BLaER1 treated with 17β-estradiol and CSF1 and Interleukin-3, amounts not matched to agents 10 nM and 100 nM (cell line): Measurements from ENCODE around the gene ADAMTS14.

Experiments
- H3K27ac ChIP-seq, 11 experiments: shearing (Covaris generic); formaldehyde crosslinking; 2 replicates each; pipeline ENCODE4 v1.8.1; 2022
- H3K27me3 ChIP-seq, 11 experiments: shearing (Covaris generic); formaldehyde crosslinking; 2 replicates each; pipeline ENCODE4 v1.8.1; 2022
- H3K36me3 ChIP-seq, 11 experiments: shearing (Covaris generic); formaldehyde crosslinking; 2 replicates each; pipeline ENCODE4 v1.8.1; 2022
- H3K4me1 ChIP-seq, 10 experiments: shearing (Covaris generic); formaldehyde crosslinking; 2 replicates each; pipeline ENCODE4 v1.8.1; 2022
- H3K4me2 ChIP-seq, 11 experiments: shearing (Covaris generic); formaldehyde crosslinking; 2 replicates each; pipeline ENCODE4 v1.8.1; 2022
- H3K4me3 ChIP-seq, 10 experiments: shearing (Covaris generic); formaldehyde crosslinking; 2 replicates each; pipeline ENCODE4 v1.8.1; 2022
- H3K9ac ChIP-seq, 11 experiments: shearing (Covaris generic); formaldehyde crosslinking; 2 replicates each; pipeline ENCODE4 v1.8.1; 2022
- H3K9me3 ChIP-seq, 11 experiments: shearing (Covaris generic); formaldehyde crosslinking; replicated peaks in 1 of 11; 2 replicates each; pipeline ENCODE4 v1.8.1; 2022
- H4K20me1 ChIP-seq, 11 experiments: shearing (Covaris generic); formaldehyde crosslinking; 2 replicates each; pipeline ENCODE4 v1.8.1; 2022
- Cebpa-rat ChIP-seq, 11 experiments: shearing (Covaris generic); IDR thresholded peaks; 2 replicates each; pipeline ENCODE4 v1.8.1; 2022

ADAMTS14 gene

DNA sequence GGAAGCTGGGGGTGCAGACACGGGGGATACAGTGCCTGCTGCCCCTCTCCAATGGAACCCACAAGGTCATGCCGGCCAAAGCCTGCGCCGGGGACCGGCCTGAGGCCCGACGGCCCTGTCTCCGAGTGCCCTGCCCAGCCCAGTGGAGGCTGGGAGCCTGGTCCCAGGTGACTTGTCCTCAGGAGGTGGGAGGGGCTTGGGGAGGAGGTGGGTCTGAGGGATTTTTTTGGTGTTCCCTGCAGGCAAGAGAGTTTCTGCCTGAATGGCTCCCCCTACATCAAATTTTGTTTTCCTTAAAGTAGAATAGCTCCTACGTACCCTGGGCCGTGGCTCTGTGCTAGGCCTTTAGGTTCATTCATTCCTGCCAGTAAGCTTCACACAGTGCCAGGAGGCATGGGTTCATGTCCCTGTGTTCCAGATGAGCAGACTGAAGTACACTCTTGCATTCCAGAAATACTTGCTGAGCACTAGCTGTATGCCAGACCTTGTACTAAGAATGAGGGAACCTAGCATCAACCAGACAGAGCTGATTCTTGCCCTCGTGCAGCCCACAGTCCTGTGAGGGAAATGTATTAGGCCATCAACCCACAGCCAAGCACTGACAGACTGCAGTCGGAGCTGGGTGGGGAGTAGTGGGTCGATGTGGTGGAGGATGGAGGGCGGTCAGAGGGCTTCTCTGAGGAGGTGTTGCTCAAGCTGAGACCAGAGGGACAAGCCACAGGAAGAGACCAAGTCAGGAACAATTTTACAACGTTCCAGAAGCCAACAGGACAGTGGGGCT lies 81.7 kb downstream of the ADAMTS14 start:
- Histone ChIP-seq H3K9ac (no peak overlapping the region), H3K4me1 (peaks cover 0 to 19% (median 14%) of the 10 kb centered on the region in 10 experiments; a peak in 15 of 20 replicates), H3K9me3 (no peaks in the 10 kb centered on the region), H3K36me3 (no peaks in the 10 kb centered on the region), H3K27ac (no peak overlapping the region), H3K4me3 (no peak overlapping the region), H3K4me2 (peak overlapping the region in 1 of 11 experiments; percentile 9; a peak in 1 of 22 replicates), H4K20me1 (0 out of 22 replicates have a peak, but pooled peaks cover 0 to 6% (median 0%) of the 10 kb centered on the region in 11 experiments), H3K27me3 (no peaks in the 10 kb centered on the region)
- no peak for TF ChIP-seq Cebpa-rat (IDR thresholded peaks at IDR 0.05)

DNA sequence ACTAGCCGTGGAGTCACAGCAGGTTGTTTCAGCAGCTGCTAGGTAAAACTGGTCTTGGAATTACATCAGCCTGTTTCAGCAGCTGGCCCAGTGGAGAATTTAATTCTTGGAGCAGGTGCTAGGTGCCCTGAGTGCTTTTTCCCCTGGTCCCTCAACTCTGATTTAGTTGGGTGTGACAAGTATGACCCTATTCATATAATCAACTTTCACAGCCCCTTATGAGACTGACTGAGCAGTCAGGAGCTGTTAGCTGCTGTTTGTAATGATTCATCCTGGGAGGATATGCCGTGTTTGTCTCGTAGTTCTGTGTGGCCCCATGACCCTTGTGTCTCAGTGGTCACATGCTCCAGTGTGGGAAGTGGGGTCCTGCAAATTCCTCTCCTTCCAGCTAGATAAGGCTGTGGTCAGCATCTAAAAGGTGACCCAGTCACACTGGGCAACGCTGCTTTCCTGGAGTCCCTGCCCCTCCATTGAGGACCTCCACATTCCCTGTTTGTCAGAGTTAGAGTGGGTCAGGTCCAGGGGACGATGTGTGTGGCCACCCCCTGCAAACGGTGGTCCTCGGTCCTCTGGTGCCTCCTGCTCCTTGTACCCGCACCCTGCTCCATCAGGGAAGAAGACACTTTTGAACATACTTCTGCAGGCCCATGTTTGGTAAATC lies 84.5 kb downstream of the ADAMTS14 start:
- H3K27ac ChIP-seq: no peak overlapping the region
- no peaks in the 10 kb centered on the region for H3K36me3 ChIP-seq
- H3K4me2 ChIP-seq: no peak overlapping the region
- H3K4me1 ChIP-seq: peaks cover 25 to 47% (median 40%) of the 10 kb centered on the region in 10 experiments
- H3K27me3 ChIP-seq: no peaks in the 10 kb centered on the region
- H4K20me1 ChIP-seq: 0 out of 22 replicates have a peak, but pooled peaks cover 0 to 6% (median 0%) of the 10 kb centered on the region in 11 experiments
- no peaks in the 10 kb centered on the region for H3K9me3 ChIP-seq
- H3K4me3 ChIP-seq: no peak overlapping the region
- TF ChIP-seq Cebpa-rat (IDR thresholded peaks at IDR 0.05): no peak
- H3K9ac ChIP-seq: no peak overlapping the region

DNA sequence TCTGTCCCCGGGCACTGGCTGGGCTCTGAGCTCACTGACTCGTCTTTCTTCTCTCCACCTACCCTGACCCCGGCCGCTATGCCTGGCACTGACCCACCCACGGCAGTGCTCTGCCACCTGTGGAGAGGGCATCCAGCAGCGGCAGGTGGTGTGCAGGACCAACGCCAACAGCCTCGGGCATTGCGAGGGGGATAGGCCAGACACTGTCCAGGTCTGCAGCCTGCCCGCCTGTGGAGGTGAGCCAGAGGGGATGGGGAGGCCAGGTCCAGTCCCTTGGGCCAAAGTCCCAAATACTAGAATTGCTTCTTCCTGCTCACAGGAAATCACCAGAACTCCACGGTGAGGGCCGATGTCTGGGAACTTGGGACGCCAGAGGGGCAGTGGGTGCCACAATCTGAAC lies 85.5 kb downstream of the ADAMTS14 start:
- H3K27ac ChIP-seq: no peak overlapping the region
- H3K36me3 ChIP-seq: no peaks in the 10 kb centered on the region
- H3K9me3 ChIP-seq: no peaks in the 10 kb centered on the region
- peaks cover 31 to 56% (median 48%) of the 10 kb centered on the region in 10 experiments for H3K4me1 ChIP-seq
- H3K9ac ChIP-seq: no peak overlapping the region
- no peaks in the 10 kb centered on the region for H3K27me3 ChIP-seq
- 0 out of 22 replicates have a peak, but pooled peaks cover 0 to under 1% (median 0%) of the 10 kb centered on the region in 11 experiments for H4K20me1 ChIP-seq
- no peak overlapping the region for H3K4me3 ChIP-seq
- TF ChIP-seq Cebpa-rat (IDR thresholded peaks at IDR 0.05): no peak
- H3K4me2 ChIP-seq: no peak overlapping the region

DNA sequence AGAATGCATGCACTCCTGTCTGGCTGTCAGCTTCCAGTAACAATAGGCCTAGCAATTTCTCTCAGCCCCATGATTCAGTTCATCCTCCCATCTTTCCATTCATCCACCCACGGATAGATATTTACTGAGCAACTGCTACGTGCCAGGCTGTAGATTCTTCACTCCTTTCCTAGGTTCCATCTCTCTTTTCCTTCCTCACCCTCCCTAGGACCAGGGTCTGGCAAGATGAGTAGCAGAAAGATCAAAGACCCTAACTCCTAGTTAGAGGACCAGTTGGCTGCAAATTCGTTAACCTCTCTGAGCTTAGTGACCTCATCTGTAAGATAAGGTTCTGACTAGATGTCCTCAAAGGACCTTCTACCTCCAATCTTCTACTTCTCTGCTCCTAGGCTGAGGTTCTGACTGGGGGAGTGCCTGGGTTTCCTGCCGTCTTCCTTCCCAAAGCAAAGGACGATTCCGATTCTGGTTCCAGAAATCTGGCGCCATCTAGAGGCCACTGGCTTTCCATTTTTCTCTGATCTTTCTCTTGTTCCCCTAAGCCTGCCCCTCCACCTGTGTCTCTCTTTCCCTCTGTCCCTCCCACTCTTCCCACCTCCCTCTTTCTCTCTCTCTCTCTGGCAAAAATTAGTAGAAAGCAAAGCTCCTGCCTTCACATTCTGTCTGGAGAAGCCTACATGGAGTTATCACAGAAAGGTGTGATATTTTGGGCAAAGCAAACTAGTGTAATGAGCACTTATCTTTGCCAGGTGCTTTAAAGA lies 86.6 kb downstream of the ADAMTS14 start:
- Histone ChIP-seq H3K4me1 (peaks cover 36 to 61% (median 53%) of the 10 kb centered on the region in 10 experiments), H3K4me2 (peak overlapping the region; percentile 46 to 98 (median 89)), H3K36me3 (no peaks in the 10 kb centered on the region), H3K9ac (peak overlapping the region in 9 of 11 experiments; percentile 17 to 86 (median 61); a peak in 14 of 22 replicates), H4K20me1 (no peaks in the 10 kb centered on the region), H3K4me3 (no peak overlapping the region), H3K27ac (peak overlapping the region in 9 of 11 experiments; percentile 58 to 97 (median 93); a peak in 17 of 22 replicates), H3K27me3 (no peaks in the 10 kb centered on the region), H3K9me3 (no peaks in the 10 kb centered on the region)
- TF ChIP-seq Cebpa-rat (IDR thresholded peaks at IDR 0.05): no peak

DNA sequence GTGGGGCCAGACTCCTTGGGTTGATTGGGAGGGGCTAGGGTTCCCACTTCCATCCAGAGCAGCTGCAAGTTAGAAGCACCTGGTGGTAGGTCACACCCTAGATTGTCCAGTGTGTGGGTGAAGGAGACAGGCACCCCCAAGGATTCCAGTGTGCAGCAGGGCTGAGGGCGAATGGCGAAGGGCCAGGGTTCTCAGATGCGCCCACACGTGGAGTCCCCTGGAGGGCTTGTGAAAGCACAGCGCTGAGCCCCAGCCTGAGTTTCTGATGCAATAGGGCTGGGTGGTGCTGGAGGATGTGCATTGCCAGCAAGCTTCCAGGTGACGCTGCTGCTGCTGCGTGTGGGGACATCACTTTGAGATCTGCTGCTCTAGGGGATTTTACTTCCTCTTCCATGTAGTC lies 87.5 kb downstream of the ADAMTS14 start:
- TF ChIP-seq Cebpa-rat (IDR thresholded peaks at IDR 0.05): peak in 7 of 11 experiments; percentile 16 to 82 (median 76); a peak in 12 of 22 replicates
- Histone ChIP-seq H3K27ac (peak overlapping the region in 9 of 11 experiments; percentile 58 to 97 (median 93); a peak in 18 of 22 replicates), H3K4me2 (peak overlapping the region; percentile 46 to 98 (median 89)), H3K9me3 (peaks cover 0 to 1% (median 0%) of the 10 kb centered on the region in 11 experiments; a peak in 4 of 22 replicates), H3K9ac (peak overlapping the region in 10 of 11 experiments; percentile 17 to 86 (median 78); a peak in 16 of 22 replicates), H4K20me1 (no peaks in the 10 kb centered on the region), H3K4me3 (no peak overlapping the region), H3K36me3 (no peaks in the 10 kb centered on the region), H3K4me1 (peaks cover 39 to 63% (median 59%) of the 10 kb centered on the region in 10 experiments), H3K27me3 (no peaks in the 10 kb centered on the region)

DNA sequence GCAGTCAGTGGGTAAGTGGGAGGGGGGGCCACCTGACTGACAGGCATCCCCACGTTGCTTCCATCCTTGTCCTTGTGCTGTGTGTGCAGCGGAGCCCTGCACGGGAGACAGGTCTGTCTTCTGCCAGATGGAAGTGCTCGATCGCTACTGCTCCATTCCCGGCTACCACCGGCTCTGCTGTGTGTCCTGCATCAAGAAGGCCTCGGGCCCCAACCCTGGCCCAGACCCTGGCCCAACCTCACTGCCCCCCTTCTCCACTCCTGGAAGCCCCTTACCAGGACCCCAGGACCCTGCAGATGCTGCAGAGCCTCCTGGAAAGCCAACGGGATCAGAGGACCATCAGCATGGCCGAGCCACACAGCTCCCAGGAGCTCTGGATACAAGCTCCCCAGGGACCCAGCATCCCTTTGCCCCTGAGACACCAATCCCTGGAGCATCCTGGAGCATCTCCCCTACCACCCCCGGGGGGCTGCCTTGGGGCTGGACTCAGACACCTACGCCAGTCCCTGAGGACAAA lies 88.0 kb downstream of the ADAMTS14 start:
- TF ChIP-seq Cebpa-rat (IDR thresholded peaks at IDR 0.05): no peak

DNA sequence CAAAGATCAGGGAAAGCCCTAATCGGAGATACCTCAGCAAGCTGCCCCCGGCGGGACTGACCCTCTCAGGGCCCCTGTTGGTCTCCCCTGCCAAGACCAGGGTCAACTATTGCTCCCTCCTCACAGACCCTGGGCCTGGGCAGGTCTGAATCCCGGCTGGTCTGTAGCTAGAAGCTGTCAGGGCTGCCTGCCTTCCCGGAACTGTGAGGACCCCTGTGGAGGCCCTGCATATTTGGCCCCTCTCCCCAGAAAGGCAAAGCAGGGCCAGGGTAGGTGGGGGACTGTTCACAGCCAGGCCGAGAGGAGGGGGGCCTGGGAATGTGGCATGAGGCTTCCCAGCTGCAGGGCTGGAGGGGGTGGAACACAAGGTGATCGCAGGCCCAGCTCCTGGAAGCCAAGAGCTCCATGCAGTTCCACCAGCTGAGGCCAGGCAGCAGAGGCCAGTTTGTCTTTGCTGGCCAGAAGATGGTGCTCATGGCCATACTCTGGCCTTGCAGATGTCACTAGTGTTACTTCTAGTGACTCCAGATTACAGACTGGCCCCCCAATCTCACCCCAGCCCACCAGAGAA lies 88.8 kb downstream of the ADAMTS14 start:
- Histone ChIP-seq H3K27ac (peak overlapping the region in 9 of 11 experiments; percentile 73 to 97 (median 93); a peak in 19 of 22 replicates), H3K9ac (peak overlapping the region in 8 of 11 experiments; percentile 74 to 86 (median 83); a peak in 15 of 22 replicates), H3K9me3 (peaks cover 11 to 14% (median 13%) of the 10 kb centered on the region in 11 experiments), H3K36me3 (peaks cover 0 to 8% (median 5%) of the 10 kb centered on the region in 11 experiments; a peak in 5 of 22 replicates), H3K4me3 (no peak overlapping the region), H3K4me2 (peak overlapping the region; percentile 58 to 98 (median 90); a peak in 20 of 22 replicates), H3K4me1 (peaks cover 39 to 65% (median 60%) of the 10 kb centered on the region in 10 experiments), H3K27me3 (no peaks in the 10 kb centered on the region), H4K20me1 (no peaks in the 10 kb centered on the region)
- TF ChIP-seq Cebpa-rat (IDR thresholded peaks at IDR 0.05): no peak

More for the DNA sequence above, 88.0 kb downstream of the ADAMTS14 start:
- Histone ChIP-seq H3K9ac (peak overlapping the region in 8 of 11 experiments; percentile 40 to 86 (median 82); a peak in 14 of 22 replicates), H3K36me3 (0 out of 22 replicates have a peak, but pooled peaks cover 0 to under 1% (median 0%) of the 10 kb centered on the region in 11 experiments), H3K9me3 (peaks cover 3 to 6% (median 5%) of the 10 kb centered on the region in 11 experiments), H3K27me3 (no peaks in the 10 kb centered on the region), H3K4me2 (peak overlapping the region in 9 of 11 experiments; percentile 46 to 98 (median 90); a peak in 17 of 22 replicates), H4K20me1 (no peaks in the 10 kb centered on the region), H3K4me1 (peaks cover 39 to 65% (median 60%) of the 10 kb centered on the region in 10 experiments), H3K4me3 (no peak overlapping the region), H3K27ac (peak overlapping the region in 9 of 11 experiments; percentile 73 to 97 (median 93); a peak in 18 of 22 replicates)
